ENCODE data around the gene LDOC1.
A peak's percentile ranks its signal among the peaks of the same experiment; 100 is the strongest.
"Not testable (repeated sequence)": the region's sequence is repeated elsewhere in the genome, so short reads cannot be mapped to it uniquely, and the experiment has no call there.

The LDOC1 gene

DNA sequence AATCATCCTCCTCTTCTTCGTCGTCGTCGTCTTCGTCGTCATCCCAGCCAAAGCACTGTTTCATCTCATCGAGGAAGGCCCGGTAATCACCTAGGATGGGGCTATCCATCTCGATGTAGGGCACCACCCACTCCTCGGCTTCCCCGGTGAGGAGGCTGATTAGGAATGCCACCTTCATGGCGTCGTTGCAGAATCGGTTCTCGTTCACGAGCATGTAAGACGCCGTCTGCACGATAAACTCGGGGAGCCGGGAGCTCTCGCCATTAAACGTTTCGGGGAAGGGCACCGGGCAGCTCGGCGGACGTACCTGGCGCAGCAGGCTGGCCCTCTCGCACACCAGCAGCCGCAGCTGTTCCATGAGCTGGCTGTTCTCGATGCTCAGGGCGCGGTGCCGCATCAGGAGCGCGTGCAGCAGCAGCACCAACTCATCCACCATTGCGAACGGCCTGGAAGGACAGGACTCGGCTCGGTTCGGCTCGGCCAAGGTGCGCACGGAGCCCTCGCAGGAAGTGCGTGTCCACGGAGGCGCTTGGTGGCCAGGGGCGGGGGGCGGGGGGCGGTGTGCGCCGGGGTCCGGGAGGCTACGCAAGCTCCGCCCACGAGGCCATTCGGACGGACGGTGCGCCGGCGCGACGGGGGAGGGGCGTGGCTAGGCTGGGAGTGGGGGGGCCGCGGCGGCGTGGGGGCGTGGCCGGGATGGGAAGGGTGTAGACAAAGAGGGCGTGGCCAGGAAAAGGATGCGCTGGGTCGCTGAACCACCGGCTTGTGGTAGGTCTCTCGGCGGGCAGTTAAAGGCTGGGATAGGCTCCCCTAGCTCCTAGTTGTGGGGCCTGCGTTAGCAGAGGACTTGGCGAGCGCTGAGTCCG is at the start of gene LDOC1:
Gene LDOC1 (minus strand): TSS at position 544 of the 866 bp plus-strand sequence. CDS start 108 bp downstream, at position 436.
- DNase-seq: peak; percentile 91

DNA sequence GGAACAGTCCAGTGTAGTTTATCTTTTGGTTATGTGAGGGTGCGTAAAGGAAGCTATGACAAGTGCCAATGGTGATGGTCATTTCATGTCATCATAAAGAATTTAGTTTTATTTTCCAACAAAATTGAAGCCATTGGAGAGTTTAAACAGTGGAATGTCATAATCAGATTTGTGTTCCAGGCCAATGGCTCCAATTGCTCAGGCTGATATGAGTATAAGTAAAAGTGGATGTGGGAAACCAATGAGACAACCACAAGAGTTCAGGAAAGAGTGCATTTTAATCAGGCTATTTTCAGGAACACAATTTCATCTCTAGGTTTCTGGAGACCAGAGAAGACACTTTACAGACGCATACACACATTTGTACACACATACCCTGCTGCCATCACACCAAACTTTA is 44.7 kb upstream of the LDOC1 start:
- DNase-seq: no peak

DNA sequence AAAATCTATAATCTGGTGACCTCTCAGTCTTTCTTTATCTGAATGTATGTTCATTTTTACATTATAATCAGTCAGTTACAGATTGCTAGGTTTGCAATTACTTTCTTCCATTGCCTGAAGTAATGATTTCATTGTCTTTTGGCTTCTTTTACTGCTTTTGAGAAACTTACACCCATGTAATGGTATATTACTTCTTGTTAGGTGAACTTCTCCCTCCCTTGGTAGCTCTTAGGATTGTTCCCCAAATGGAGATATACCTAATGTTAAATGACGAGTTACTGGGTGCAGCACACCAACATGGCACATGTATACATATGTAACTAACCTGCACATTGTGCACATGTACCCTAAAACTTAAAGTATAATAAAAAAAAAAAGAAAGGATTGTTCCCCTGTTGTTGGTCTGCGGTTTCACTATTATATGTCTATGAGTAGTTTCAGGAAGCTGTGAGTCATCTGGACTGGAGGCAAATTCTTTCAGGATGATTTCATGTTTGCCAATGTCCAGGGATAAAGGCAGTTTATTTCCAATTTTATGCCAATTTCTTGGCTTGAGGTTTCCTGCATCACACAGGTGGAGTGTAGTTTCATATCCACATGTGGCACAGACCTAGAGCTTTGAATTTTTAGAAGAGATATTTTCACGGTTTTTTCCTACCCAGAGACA is 43.5 kb upstream of the LDOC1 start:
- DNase-seq: no peak

DNA sequence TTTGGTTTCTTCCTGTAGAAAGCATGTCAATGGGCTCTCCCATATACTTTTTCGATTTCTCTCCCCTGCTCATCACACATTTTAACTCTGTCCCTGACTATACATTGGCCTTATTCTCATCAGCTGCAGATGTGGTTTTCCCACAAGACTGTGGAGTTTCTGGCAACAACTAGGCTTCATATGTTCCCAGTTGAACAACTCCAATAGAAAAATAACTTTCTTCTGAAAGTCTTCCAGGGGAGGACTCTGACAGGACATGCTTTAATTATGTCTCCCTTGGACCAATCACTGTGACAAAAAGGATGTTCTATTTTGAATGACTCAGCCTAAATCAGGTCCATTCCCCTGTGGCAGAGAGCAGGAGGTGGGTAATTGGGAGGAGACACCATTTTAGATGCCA is 37.3 kb upstream of the LDOC1 start:
- DNase-seq: no peak

DNA sequence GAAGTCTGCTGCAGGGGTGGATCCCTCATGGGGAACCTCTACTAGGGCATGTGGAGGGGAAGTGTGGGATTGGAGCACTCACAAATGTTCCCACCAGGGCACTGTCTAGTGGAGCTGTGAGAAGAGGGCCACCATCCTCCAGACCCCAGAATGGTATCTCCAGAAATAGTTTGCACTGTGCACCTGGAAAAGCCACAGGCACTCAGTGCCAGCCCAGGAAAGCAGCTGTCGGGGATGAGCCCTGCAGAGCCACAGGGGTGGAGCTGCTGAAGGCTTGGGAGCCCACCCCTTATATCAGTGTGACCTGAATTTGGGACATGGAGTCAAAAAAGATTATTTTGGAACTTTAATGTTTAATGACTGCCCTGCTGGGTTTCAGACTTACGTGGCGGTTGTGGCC is 25.0 kb upstream of the LDOC1 start:
- no peak for DNase-seq

DNA sequence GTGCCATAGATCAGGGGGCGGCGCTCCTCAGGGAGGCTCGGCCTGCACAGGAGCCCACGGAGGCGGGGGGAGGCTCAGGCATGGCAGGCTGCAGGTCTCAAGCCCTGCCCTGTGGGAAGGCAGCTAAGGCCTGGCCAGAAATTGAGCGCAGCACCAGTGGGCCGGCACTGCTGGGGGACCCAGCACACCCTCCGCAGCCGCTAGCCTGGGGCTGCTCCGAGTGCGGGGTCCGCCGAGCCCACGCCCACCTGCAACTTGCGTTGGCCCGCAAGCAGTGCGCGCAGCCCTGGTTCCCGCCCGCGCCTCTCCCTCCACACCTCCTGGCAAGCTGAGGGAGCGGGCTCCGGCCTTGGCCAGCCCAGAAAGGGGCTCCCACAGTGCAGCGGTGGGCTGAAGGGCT is 11.6 kb upstream of the LDOC1 start:
- not testable (repeated sequence) for DNase-seq

DNA sequence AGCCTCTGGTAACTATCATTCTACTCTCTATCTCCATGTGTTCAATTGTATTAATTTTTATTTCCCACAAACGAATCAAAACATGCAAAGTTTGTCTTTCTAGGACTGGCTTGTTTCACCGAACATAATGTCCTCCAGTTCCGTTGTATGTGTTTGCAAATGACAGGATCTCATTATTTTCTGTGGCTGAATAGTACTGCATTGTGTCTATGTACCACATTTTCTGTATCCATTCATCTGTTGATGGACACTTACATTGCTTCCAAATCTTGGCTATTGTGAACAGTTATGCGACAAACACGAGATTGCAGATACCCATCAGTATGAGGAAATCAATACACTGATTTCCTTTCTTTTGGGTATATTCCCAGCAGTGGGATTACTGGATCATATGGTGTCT is 8.4 kb upstream of the LDOC1 start:
- DNase-seq: no peak

DNA sequence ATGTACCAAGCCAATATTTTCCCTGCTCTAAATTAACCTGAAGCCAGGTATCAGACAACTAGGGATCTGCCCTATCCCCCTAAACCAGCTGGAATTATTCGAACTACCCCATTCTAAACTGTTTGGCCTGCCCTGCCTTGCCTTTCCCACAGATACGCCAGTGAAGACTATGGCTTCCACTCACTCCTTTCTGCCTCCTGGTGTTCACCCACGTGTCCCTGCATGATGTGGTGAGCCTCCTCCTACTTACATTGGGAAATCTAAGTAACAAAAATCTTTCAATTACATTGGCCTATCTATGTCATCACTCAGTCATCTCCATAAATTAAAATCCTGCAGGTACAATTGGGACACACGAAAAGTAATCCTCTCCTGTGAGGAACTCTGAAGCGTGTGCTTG is 6.1 kb upstream of the LDOC1 start:
- no peak for DNase-seq

DNA sequence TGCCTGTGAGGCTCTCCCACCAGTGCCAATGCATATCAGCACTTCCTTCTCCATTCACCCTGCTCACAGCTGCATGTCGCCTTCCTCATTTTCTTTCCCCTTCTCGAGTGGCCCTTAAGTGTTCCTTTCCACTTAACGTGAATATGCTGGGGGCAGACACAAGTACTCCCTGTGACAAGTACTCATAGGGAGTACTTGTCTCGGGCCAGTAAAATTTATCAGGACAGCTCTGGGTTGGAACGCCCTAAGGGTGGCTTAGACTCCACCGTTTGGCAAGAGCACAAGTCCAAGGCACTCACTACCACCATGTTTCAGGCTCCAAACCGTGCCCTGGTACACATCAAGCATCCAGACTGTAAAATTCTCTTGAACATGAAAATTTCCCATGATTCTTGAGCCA is 3.9 kb upstream of the LDOC1 start:
- no peak for DNase-seq

DNA sequence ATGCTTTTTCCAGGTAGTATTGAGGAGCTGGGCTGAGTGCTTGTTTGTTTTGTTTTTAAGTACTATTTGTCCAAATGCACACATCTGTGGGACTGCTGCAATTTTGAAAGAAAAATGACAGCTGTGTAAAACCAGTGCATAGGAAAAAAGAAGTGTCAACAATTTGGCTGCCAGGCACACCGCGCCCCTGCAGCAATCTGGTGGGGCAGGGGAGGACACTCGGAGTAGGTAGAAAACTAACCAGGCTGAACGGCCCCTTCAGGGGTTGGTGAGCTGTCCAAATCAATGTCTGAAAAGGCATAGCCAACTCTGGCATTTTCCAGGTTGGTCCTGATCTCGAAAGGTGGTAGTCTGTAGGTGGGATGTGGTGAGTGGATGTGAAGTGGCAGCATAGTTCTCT is 1.1 kb downstream of the LDOC1 start:
- DNase-seq: no peak

DNA sequence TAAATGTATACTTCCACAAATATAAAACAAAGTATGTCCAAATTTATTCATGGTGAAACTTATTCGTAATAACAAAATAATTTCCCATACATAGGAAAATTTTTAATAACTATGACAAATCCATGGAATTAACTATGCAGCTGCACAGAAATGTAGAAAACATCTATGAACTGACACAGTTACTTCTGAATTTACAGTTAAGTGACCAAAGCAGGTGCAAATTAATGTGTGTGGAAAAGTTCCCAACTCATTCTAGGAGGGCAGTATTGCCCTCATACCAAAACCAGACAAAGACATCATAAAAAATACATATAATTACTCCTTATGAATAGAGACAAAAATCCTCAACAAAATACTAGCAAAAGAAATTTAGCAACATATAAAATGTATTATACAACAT is 12.5 kb downstream of the LDOC1 start:
- no peak for DNase-seq

DNA sequence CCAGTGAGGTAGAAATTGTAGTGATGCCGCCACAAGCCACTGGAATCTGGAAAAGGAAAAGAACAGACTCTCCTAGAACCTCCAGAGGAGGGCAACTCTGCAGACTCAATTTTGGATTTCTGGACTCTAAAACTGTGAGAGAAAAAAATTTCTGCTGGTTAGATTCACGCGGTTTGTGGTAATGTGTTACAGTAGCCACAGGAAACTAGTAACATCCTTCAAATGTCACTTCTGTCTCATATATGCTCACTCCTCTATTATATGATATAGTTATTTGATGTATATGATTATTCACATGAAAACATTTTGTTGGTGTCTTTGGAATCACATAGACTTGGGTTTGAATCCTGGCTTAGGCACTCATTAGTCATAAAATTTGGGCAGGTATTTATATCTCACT is 18.8 kb downstream of the LDOC1 start:
- no peak for DNase-seq

DNA sequence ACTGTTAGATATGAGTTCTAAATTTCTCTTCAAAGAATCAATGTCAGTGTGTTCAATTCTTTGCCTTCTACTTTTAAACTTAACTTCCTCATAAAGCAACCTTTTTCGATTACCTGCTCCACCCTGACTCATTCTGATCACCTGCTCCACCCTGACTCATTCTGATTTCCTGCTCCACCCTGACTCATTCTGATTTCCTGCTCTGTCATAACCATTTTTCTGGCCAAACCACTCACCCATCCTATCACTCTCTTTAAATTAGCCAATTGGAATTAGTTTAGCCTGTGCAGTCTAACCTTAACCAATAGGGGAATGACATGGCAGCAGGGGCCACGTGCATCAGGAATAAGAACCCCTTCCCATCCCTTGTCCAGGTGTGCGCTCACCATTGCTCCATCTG is 21.7 kb downstream of the LDOC1 start:
- not testable (repeated sequence) for DNase-seq

DNA sequence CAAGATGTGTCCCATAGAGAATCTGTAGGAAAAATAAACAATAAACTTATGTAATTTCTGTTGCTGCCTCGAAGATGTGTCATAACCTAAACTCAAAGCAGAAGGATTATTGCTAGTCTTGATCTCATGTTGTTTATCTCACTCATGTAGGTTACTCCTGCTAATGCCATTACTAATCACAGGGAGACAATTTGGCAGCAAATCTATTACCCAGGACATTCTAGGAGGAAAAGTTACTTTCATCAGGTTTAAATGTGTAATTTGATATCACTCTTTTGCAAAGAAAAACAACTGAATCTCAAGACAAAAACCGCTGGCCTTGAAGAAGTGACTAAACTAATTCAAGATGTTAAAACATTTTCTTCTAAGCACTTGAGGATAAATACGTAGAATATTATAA is 34.0 kb downstream of the LDOC1 start:
- DNase-seq: no peak

DNA sequence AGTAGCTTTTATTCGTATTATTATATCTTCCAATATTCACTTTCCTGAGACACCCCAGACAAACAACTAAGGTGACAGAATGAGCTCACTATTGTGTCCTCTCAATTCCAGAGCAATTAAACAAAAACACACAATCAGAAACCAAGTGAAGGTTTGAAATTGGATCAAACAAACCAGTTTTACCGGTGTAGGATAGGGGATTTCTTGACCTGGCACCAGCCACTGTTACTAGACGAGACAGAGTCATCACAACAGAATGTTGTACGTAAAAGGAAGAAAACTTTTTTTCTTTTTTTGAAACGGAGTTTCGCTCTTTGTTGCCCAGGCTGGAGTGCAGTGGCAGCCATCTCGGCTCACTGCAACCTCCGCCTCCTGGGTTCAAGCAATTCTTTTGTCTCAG is 43.7 kb downstream of the LDOC1 start:
- no peak for DNase-seq

DNA sequence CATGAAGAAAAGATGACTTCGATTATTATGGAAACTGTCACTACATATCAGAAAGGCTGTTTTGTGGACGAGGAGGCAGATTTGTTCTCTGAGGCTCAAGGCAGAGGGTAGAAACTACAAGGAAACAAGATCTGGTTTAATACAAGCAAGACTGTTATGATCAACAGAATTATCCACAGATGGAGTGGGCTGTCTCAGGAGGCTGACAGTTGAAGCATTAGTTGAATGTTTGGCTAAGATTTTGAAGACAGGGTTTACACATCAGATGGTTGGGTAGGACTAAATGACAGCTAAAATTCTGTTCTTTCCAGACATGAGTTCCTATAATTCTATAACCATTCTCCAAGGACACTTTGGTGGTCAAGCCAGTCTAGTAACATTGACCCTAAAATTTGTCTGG is 49.8 kb downstream of the LDOC1 start:
- no peak for DNase-seq
